Measurements from ENCODE around the gene DEPDC5.

GRCh38 chr22:31937341-31937740 is 183.5 kb downstream of the DEPDC5 start:
- TF ChIP-seq CTCF (IDR thresholded peaks at IDR 0.05): no peak
- no peak for TF ChIP-seq POLR2A (IDR thresholded peaks at IDR 0.05)
- no peak for TF ChIP-seq POLR2AphosphoS5 (IDR thresholded peaks at IDR 0.05)

Data from breast epithelium (tissue), 3 donors.